GM10248 (cell line): ENCODE measurements around the gene LRRC28.

ENCODE experiments used
- CTCF ChIA-PET: fragments of 300-600 bp; sonication (Branson Sonifier 250); formaldehyde crosslinking; extraction: SDS; loops from one replicate; lab custom pipeline; 2021; ENCODE audit warnings: antibody characterized with exemption; lab: Yijun Ruan, JAX
- POLR2A ChIA-PET: fragments of 350-650 bp; sonication (Branson Sonifier 250); formaldehyde crosslinking; extraction: SDS; loops from one replicate; lab custom pipeline; 2020; ENCODE audit warnings: antibody characterized with exemption; lab: Yijun Ruan, JAX
- DNase-seq: peaks from one replicate; pipeline ENCODE4 v3.0.0; 2012; ENCODE audit errors: extremely low spot score
- CTCF ChIP-seq: IDR thresholded peaks from 2 replicates; pipeline ENCODE4 v1.5.1; 2012; ENCODE audit warnings: mild to moderate bottlenecking, low read depth; ENCODE audit errors: extremely low read depth, missing control alignments, control extremely low read depth

The LRRC28 gene

DNA sequence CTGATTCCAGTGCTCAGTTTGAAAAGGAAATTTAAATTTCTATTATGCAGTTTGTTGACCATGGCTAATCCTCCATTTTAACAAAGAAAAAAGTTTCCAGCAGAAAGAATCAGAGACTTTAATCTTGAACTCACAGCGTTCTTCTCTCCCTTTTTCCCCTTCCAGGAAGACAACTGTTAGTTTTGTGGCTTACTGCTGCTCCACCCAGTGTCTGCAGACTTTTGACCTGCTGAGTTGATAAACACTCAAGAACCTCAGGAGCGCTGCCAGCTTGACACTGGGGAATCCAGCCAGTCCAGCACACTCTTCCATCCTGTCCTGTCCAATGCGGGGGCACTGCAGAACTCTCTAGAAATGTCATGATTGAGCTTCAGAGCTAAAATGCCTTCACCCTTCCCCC is 134.6 kb downstream of the LRRC28 start:
- POLR2A ChIA-PET: no interaction called here
- no peak for TF ChIP-seq CTCF

GRCh38 chr15:99386391-99386790 is 135.1 kb downstream of the LRRC28 start:
- CTCF ChIA-PET: no interaction called here
- no peak for TF ChIP-seq CTCF
- DNase-seq: no peak
- POLR2A ChIA-PET: no interaction called here

More for the DNA sequence above, 134.6 kb downstream of the LRRC28 start:
- no peak for DNase-seq
- CTCF ChIA-PET: interaction anchor here (2.0 kb wide), 1 partner anchor 14 kb away, joined by 6 read pairs; no protein-coding TSS in a partner anchor

DNA sequence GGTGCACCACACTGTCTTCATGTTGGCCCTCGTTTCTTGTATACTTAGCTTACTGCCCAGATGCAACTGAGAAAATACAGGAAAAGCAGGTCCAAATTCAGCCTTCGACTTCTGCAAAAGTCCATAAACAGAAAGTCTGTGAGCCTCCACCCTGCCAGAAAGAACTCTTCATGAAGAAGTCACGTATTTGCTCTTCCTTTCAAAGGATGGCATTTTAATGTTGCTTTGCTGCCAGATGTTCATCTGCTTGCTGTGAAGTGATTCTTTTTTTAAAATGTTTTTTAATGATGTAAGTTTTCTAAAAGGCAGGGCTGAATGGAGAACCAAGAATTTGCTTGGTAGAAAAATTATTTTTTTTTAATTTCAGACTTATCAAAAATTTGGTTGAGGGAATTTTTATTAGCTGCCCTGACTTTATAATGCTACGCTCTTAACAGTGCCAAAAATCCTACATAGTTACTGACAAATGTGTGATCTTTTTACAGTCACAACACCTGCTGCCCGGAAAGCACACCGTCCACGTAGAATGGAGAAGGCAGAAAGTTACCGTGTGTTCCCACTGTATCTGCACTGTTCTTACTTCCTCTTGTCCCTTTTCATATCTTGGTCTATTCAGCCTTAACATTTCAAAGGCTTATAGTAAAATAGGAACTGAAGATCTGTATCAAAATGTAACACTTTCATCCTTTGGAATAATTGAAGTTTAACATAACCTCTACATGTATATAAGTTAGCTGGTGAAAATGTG is 136.3 kb downstream of the LRRC28 start:
- POLR2A ChIA-PET: no interaction called here
- no peak for DNase-seq
- CTCF ChIA-PET: interaction anchor here (1.1 to 1.8 kb wide), 4 partner anchors 9 to 27 kb away, joined by 3 to 5 read pairs (median 4); no protein-coding TSS in a partner anchor
- no peak for TF ChIP-seq CTCF

DNA sequence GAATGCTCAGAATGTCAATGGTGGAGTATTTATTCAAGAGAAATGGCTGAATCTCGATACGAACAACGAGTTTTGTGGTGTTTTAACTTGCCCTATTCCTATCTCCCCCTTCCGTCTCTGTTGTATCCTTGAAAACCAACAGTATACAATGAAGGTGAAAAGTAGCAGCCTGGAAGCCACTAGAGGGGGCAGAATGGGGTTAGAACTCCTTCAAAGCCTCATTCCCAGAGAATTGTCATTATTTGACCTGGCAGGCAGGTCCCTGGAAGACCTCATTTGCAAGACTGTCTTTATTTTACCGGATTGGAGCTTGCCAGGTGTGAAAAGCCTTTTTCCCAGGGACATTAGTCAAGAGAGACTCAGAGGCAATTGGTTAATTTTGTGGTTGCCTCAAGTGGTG is 139.4 kb downstream of the LRRC28 start:
- no peak for DNase-seq

GRCh38 chr15:99393641-99394040 is 142.4 kb downstream of the LRRC28 start:
- TF ChIP-seq CTCF: no peak
- POLR2A ChIA-PET: no interaction called here

More for the DNA sequence above, 139.4 kb downstream of the LRRC28 start:
- ChIA-PET POLR2A (no interaction called here), CTCF (interaction anchor here (0.7 to 2.2 kb wide), 3 partner anchors 9 to 20 kb away, joined by 3 to 7 read pairs (median 5); no protein-coding TSS in a partner anchor)
- no peak for TF ChIP-seq CTCF

GRCh38 chr15:99396375-99396774 is 145.1 kb downstream of the LRRC28 start:
- no peak for DNase-seq
- CTCF ChIA-PET: interaction anchor here (1.1 to 1.4 kb wide), 2 partner anchors 8 to 13 kb away, joined by 3 to 5 read pairs; no protein-coding TSS in a partner anchor
- no peak for TF ChIP-seq CTCF
- POLR2A ChIA-PET: no interaction called here

More at GRCh38 chr15:99393641-99394040, 142.4 kb downstream of the LRRC28 start:
- DNase-seq: no peak
- CTCF ChIA-PET: interaction anchor here (1.3 kb wide), 1 partner anchor 49 kb away, joined by 3 read pairs; no protein-coding TSS in a partner anchor
